NCI-H2107 treated with DMSO at 0.1 percent for 48 hours (cell line): ENCODE measurements around the gene TMEM40.
"Not testable (repeated sequence)": the region's sequence is repeated elsewhere in the genome, so short reads cannot be mapped to it uniquely, and the experiment has no call there.

ENCODE experiments used
- DNase-seq: peaks from one replicate; lab custom pipeline; 2025; ENCODE audit not compliant: unreplicated experiment; lab: John Stamatoyannopoulos, UW

Gene TMEM40, protein sequence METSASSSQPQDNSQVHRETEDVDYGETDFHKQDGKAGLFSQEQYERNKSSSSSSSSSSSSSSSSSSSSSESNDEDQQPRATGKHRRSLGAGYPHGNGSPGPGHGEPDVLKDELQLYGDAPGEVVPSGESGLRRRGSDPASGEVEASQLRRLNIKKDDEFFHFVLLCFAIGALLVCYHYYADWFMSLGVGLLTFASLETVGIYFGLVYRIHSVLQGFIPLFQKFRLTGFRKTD

DNA sequence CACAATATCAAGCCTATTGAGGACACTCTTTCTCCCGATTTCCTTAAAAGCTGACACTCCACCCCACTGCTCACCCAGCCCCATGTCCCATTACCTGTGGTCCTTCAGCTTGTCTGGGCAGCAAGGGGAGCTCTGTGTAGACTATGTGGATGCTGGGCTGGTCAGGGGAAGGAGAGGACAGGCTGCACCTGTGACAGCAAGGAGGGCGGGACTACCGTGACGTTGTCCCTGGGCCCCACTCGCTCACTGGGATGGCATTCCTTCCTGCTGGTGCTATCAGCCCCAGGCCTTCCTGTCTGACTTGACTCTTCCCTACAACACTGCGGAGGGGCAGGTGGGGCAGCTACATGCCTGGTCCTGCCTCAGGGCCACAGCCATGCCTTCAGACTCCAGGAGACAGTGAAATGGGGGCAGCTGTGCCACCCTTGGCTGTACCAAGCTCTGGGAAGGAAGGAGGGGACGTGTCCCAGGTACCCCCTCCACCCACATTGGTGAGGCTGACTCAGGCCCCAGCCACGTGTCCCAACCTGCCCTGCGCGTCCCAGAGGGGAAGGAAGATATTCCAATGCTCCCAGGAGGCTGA is at the start of gene TMEM40:
TMEM40 (minus strand) TSS at position 163 of the 583 bp plus-strand sequence. CDS start 9,427 bp downstream, outside the sequence.
- no peak for DNase-seq

DNA sequence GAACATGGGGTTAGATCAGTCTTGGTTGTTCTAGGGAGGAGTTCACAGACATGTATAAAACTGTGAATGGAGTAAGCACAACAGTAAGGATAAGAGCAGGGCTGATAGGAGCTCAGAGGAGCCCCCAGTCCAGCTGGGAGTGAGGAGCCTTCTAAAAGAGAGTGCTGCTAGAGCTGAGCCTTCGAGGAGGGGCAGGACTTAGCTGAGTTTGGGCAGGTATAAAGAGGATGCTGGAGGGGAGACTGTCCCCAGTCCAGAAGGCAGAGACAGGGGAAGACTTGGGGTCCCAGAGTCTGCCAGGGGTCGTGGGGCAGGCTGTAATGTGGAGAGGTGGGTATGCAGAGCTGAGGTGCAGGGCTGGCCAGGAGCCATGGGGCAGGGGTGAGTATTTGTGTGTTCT is 49.5 kb upstream of the TMEM40 start:
- no peak for DNase-seq

DNA sequence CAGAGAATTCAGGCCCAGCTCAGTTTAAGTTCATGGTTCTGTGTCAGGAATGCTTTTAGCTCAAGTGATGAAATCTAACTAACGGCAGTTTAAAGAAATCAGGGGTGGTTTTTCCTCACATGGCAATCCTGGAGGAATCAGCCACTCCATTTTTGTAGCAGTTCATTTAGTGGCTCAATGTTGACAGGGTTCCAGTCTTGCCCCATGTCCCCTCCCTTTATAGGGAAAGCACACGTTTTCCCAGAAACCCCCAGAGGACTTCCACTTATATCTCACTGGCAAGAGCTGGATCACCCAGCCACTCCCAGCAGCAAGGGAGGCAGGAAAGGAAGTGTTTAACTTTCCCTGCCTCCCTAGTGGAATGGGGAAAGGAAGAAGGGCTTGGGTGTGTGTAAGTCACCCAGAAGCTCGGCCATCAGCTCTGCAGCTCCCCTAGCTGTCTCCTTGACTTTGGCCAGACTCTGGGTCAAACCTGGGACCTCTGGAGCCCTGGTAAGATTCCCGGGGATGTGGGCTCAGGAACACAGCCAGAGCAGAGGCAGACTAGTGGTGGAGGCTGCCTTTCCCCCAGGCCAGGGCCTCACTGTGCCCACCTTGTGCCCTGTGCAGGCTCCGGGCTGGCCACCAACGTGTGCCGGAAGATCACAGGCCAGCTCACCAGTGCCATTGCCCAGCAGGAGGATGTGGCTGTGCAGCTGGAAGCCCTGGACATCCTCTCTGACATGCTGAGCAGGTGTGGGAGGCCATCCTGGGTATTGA is 48.7 kb upstream of the TMEM40 start:
- no peak for DNase-seq

DNA sequence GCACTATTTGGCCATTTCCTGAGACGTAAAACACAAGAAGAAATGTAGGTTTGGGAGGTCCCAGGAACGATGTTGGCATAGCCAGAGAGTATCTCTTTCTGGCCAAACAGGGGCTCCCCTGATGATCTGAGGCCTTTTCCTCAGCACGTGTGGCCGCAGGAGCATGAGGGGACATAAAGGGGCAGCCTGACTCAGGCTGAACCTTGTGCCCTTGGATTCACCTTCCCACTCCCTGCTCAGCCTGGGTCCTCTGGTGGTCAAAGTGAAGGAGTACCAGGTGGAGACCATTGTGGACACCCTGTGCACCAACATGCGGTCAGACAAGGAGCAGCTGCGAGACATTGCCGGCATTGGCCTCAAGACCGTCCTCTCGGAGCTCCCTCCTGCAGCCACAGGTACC is 48.0 kb upstream of the TMEM40 start:
- no peak for DNase-seq

DNA sequence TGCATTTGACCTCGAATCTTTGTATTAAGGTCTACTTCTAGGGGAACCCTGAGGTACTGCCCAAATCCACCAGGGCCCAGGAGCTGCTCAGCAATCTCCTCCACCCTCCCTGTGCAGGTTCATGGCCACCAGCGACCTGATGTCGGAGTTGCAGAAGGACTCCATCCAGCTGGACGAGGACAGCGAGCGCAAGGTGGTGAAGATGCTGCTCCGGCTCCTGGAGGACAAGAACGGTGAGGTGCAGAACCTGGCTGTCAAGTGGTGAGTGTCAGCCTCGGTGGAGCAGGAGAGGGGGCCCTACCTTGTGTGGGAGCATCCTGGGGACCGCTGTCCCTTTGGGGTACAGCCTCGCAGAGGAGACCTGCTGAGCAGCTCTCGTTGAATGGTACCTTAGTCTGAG is 44.3 kb upstream of the TMEM40 start:
- no peak for DNase-seq

DNA sequence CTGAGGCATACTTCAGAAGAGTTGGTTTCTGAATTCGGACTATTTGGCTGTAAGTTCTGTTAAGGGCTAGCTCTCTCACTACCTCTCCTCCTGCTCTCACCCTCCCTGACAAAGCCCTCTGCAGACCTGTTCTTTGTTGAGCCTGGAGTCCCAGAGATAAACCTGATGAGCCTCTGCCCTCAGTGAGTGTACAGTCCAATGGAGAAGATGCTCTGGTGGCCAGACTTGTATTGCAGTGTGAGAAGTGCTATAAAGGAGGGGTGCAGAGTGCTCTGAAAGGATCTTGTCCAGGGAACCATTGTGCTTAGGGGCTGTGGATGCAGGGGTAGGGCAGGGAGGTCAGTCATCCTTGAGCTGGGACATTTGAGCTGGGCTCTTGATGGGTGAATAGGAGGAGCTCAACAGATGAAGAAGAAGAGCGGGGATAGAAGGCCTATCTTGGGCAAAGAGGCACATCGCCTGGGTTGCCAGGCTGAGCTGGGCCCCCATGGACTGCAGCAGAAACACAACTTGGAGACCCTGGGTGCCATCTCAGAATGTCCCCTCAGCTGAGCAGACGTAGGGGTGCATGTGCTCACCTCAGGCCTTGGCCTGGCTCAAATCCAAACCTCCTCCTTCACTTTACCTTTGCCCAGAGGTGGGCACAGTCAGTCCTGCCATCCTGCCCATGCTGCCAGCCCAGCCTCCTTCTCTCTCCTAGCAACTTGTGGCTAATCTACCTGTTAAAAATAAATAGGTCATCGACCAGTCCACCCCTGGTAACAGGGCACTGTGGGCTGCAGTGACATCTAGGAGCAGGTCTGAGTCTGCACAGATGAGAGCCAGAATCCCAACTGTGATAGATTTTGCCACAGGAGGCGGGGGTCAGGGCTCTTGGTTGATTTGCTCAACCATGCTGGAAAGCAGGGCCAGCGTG is 40.7 kb upstream of the TMEM40 start:
- no peak for DNase-seq

DNA sequence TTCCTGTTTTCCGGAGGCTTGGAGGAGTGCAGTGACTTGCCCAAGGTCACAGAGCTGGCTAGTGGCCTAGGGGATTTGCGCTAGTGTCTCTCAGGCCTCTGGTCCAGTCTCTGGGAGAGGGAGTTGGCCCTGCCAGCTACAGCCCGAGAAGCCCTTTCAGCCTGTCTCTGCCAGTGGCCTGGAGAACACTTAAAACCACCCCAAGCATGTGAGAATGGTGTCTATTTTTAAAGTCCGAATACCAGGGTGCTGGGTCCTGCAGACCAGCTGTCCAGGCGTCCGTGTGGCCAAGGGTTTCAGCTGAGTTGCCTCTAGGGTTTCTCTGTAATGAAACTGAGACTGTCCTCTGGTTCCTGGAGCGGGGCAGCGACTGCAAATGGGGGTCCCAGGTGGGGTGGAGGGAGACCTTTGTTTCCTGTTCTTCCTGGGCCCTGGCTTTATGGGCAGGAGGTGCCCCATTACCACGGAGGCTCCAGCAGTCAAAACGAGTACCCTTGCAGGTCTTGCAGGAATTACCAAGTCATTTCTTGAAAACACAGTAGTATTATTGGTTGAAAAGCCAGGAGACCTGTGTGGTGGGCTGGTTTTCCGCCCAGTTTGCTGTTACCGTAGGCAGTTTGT is 39.6 kb upstream of the TMEM40 start:
- no peak for DNase-seq

DNA sequence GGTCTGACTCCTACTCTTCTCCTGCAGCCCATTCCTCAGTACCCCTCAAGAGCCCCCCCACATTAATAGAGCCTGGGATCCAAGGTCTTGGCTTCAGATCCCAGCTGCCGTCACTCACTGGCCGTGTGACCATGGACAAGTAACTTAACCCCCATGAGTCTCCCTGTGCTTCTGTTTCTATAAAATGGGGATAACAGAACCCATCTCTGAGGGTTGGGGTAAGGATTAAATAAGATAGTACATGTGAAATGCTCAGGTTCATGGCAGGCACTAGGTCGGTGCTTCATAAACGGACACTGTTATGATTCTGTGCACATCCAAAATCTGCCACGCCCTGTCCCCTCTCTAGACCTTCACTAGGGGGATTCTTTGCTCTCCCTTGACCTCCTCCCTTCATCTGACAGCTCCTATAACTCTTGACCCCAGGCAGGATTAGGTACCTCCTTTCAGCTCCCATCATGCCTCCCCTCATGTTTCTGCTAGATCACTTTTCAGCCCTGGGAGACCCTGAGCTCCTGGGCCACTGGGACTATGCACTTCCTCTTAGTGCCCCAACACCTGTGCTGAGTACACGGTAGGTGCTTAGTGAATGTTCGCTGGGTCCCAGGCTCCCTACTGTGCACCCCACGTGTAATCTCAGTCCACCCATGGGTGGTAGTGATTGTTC is 39.0 kb upstream of the TMEM40 start:
- DNase-seq = no peak

DNA sequence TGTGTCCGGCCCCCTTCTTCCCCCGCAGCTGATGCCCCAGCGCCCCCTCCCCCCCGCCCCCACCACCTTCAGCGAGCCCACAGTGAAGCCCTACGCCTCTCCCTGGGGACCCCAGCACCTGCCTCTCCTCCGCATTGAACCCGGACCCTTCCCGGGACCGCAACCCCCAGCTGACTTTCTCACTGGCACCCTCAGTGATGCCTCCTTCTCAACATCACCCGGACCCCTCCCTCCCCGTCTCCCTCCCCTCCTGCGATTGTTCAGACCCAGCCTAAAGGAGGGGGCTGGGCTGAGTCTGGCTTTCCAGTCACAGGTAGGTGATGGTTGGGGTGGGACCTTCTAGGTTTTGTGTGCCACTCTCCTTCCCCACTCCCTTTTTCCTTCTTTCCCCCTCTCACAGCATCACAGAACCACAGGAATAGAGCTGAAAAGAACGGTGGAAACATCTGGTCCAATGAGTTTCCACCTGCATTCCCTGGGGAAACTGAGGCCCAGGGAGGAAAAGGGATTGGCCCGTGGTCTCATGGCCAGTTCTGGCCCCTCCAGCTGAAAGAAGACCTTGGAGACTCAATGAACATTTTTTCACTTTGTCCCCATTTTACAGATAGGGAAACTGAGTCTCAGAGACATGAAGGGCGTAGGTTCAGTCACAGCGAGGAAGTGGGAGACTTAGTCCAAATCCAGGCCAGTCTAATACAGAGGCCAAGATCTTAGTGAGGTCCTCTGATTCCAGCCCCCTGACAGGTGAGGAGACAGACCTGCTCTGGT is 38.2 kb upstream of the TMEM40 start:
- DNase-seq = peak; percentile 8

DNA sequence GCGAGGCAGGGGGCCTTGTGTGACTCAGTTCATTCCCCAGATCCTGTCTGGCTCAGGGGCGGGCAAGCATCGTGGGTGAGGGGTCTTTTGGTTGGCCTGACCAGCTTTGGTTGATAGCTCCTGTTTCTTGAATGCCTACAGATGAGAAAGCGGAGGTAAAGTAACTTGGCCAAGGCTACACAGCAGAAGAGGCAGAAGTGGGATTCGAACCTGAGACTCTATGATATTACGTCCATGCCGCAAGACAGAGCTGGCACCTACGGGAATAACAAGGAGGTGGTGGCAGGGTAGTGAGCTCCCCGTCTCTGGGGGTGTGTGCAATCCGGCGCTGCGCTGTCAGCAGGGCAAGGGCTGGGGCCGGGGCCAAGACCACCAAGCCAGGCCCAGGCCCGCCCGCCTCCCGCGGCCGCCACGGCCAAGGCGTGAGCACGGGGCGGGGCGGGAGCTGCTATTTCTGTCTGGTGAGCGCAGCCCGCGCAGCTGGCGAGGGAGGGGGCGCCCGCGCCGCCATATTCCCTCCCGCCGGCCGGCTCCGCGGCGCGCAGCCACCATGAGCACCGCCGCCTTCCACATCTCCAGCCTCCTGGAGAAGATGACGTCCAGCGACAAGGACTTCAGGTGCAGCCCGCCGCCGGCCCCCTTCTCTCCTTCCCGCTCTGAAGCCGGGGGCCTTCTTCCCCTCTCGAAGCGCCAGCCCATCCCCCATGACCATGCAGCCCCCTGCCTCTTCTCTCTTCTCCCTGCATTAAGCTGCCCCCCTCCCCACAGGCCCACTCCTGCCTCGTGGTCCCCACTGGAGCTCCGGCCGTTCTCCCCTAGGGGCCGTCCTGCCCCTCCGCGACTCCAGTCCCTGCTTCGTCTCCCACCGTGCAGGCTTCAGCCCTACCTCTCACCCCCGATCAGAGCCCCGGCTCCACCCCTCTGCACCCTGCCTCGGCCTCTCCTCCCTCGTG is 37.4 kb upstream of the TMEM40 start, which contains the start of gene CAND2:
CAND2 (plus strand) TSS at position 510 of the 953 bp plus-strand sequence; CDS start at position 551, 41 bp downstream.
- no peak for DNase-seq

DNA sequence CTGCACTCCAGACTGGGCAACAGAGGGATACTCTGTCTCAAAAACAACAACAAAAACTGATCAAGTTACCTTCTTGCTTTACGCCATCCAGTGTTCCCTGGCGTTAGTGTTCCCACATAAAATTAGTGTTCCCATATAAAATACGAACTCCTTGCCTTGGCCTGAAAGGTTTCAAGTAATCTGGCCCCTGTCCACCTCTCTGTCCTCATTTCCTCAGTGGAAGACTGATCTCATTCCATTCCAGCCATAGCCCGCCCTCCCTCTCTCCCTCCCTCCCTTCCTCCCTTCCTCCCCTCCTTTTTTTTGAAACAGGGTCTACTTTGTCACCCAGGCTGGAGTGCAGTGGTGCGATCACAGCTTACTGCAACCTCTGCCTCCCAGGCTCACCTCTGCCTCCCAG is 34.6 kb upstream of the TMEM40 start:
- no peak for DNase-seq

DNA sequence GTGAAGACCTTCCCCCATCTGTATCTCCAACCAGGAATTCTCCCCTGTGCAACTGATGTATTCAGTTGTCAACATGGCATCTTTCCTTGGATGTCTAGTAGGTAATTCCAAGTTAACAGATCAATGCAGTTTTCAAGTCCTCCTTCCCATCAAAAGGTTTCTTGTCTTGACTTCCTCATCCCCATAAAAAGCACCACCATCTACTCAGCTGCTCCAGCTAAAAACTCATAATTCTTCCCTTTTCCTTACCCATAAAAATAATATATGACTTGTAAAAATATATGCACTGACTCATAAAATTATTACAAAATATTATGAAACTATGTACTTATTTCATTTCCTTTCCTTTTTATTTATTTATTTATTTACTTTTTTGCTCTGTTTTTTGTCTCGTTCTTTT is 32.4 kb upstream of the TMEM40 start:
- no peak for DNase-seq

DNA sequence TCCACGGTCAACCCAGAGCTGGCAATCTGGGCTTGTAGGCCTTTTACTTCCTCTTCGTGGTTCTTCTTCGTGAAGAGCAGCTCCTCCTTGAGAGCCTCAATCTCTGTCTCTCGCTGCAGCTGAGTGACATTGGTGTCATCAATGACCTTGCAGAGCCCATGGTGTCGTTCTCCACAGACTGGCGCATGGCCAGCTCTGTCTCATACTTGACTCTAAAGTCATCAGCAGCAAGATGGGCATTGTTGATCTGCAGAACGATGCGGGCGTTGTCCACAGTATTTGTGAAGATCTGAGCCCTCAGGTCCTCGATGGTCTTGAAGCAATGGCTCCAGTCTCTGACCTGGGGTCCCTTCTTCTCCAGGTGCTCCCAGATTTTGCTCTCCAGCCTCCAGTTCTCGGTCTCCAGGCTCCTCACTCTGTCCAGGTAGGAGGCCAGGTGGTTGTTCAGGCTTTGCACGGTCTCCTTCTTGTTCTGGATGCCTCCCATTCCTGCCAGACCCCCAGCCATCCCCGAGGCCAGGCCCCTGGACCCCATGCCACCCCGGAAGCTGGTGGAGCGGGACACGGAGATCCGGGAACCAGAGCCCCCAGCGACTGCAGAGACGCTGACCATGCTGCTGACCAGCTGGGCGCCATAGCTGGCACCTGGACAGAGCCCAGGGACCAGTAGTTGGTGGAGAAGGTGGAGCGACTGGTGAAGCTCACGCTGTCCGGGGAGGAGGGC is 29.1 kb upstream of the TMEM40 start:
- DNase-seq = not testable (repeated sequence)

DNA sequence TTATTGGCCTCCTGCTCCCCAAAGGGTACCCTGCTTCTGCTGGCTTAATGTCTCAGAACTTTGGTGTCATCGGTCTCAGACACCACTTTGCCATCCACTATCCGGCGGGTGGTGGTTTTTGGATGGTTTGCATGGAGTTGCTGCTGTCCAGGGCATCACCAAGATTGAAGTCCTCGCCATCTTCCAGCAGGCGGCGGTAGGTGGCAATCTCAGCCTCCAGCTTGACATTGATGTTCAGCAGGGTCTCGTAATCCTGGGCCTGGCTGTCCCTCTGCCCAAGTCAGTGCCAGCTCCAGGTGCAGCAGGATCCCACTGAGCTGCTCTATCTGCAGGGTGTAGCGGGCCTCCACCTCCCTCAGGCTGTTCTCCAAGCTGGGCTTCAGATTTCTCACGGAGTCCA is 28.3 kb upstream of the TMEM40 start:
- not testable (repeated sequence) for DNase-seq

DNA sequence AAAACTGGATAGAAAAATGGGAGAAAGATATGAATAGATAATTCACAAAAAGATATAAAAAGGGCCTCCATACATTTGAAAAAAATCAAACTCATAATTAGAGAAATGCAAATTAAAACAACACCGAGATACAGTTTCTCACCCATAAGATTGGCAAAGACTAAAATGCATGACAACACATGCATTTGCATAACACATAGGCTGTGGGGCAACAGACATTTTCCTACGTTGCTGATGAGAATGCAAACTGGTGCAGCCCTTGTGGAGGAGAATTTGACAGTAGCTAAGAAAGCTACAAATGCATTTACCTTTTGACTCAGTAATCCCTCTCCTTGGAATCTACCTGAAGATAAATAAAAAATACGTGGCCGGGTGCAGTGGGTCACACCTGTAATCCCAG is 26.0 kb upstream of the TMEM40 start:
- DNase-seq = no peak

DNA sequence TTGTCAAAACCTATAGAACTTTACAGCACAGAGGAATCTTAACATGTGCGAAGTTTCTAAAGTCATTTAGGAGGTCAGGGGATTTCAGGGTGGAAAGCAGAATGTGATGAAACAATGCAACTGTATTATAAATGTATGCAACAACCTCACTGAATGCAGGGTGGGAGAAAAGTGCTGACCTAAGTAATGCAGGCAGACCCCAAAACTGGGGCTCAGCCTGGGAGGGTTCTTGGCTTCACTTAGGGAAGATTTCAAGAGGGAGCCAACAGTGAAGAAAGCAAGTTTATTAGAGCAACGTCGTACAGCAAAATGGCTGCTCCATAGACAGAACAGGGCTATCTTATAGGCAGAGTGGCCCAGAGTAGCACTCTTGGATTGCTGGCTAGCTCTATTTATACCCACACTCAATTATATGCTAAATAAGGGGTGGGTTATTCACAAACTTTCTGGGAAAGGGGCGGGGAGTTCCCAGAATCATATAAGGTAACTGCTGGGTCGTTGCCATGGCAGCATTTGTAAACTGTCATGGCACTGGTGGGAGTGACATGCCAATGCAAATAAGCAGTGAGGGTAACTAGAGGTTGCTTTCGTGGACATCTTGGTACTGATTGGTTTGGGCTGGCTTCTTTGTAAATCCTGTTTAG is 23.2 kb upstream of the TMEM40 start:
- DNase-seq = no peak

DNA sequence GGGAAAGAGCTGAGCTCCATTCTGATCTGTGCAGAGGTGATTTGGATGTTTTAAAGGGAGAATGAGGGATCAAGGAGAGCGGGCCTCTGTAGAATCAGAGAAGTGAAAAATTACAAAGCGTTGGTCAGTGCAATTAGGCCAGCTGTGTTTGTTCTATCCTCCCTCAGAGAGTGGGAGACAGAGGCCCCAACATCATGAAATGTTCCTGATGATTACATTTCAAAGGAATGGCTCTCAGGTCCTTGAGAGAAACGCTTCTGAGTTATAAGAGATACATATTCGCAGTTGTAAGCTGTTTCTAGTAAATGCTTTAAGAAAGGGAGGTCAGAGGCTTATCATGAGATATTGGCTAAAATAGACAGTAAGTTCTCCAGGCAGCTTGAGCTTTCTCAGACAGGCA is 21.7 kb upstream of the TMEM40 start:
- DNase-seq = no peak
